GM18951 (cell line): ENCODE measurements around the gene ZCCHC17.

Source experiments
- POLR2A ChIP-seq: IDR thresholded peaks from 4 replicates; pipeline ENCODE4 v1.6.1; 2011; ENCODE audit warnings: mild to moderate bottlenecking; ENCODE audit not compliant: insufficient read length, insufficient read depth; ENCODE audit errors: extremely low read depth
- in situ Hi-C: fragments of 300-500 bp; cut with MboI; formaldehyde crosslinking; loops from one replicate; pipeline ENCODE4 v1.12.0; 2022; ENCODE audit warnings: low sequenced_read_pairs, mixed read lengths, inconsistent platforms; ENCODE audit not compliant: unreplicated experiment

ZCCHC17 gene

DNA sequence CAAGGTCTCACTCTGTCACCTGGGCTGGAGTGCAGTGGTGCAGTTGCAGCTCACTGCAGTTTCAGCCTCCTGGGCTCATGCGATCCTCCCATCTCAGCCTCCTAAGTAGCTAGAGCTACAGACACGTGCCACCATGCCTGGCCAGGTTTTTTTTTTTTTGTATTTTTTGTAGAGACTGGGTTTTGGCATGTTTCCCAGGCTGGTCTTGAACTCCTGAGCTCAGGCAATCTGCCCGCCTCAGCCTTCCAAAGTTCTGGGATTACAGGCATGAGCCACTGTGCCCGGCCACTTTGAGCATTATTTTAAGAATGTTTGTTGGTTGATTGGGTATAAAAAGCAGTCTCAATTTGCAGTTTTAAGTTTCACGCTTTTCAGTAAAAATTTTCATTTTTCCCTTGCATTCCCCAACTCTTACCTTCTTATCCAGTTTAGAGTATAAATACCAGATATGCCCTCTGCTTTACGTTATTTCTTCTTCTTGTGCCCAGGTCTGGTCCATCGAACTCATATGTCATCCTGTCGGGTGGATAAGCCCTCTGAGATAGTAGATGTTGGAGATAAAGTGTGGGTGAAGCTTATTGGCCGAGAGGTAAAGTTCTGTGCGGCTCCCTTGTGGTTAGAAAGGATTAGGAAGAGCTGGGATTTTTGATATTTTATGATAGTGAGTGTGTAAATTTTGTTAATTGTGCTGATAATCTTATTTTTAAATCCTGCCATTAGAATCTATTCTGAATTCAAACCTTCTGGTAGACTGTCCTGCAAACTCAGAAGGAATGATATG is 40.0 kb downstream of the ZCCHC17 start:
- TF ChIP-seq POLR2A: no peak
- in situ Hi-C loops: no loop called here

DNA sequence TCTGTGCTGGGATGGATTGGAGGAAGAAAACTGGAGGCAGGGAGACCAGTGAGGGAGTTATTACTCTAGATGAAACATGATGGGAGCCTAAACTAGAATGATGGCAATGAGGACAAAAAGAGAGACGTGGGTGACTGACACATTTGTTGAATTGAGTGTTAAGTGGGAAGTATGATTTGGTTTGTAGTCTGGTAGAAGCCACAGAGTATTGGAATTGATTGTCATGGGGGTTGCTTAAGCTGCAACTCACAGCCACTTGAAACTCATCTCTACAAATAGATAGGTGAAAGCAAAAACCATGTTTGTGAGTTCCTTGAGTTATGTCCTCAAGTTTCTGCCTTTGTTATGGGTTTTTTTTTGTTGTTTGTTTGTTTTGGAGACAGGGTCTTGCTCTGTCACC is 47.7 kb downstream of the ZCCHC17 start:
- in situ Hi-C loops: no loop called here

DNA sequence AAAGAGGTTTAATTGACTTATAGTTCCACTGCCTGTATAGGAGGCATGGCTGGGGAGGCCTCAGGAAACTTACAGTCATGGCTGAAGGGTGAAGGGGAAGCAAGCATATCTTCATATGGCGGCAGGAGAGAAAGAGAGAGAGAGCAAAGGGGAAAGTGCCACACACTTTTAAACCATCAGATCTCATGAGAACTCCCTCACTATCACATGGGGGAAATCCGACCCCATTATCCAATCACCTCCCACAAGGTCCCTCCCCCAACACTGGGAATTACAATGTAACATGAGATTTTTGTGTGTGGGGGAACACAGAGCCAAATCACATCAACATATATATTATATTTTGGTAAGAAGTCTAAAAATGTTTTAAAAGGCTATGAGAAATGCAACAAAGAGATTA is 48.8 kb downstream of the ZCCHC17 start:
- no peak for TF ChIP-seq POLR2A
- in situ Hi-C loops: no loop called here

More for the DNA sequence above, 47.7 kb downstream of the ZCCHC17 start:
- TF ChIP-seq POLR2A: no peak

DNA sequence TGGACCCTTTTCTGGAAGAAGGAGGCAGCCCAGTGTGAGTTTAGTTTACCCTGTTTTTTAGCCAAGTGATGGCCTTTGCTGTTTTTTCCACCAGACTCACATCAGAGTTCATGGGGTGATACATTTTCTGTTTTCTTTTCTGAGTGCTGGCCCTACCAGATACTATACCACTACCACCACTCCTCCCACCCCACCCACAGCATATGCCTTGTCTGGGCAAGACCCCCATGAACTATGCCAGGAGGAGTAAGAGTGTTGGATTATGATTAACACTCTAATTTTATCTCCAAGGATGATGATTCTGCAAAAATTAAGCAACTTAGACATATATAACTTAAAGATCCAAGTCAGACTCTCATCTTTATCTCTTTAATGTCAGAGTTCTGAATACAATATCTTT is 50.0 kb downstream of the ZCCHC17 start:
- in situ Hi-C loops: no loop called here
- no peak for TF ChIP-seq POLR2A

DNA sequence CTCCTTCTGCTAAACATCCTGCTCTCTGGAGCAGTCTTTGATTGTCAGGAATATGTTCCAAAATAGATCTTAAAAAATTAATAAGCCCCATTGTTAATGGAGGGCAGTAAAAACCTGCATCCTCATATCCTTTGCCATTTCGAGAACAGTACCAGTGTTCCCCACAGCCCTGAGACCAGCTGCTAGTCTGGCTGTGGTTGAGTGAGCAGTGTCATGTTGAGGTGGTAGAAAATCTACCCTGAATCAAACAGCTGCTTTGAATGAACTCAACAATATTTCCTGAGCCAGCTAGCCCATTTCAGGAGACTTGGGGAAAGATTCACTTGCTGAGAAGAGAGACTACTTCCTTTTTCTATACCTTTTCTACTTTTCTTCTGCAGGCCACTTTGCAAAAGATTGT is 51.6 kb downstream of the ZCCHC17 start:
- no peak for TF ChIP-seq POLR2A
- in situ Hi-C loops: no loop called here

DNA sequence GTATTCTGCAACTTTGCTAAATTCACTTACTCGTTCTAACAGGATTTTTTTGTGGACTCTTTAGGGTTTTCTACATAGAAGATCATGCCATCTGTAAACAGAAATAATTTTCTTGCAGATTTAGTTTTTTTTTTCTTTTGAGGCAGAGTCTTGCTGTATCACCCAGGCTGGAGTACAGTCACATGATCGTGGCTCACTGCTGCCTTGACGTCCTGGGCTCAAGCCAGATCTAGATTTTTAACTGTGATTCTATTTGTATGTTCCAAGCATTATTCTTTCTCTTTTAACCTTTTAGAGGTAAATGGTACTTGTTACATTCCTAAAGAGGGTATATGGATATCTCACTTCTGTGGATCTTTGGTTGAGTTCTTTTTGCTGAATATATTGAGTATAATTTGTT is 57.5 kb downstream of the ZCCHC17 start:
- no peak for TF ChIP-seq POLR2A
- in situ Hi-C loops: no loop called here

DNA sequence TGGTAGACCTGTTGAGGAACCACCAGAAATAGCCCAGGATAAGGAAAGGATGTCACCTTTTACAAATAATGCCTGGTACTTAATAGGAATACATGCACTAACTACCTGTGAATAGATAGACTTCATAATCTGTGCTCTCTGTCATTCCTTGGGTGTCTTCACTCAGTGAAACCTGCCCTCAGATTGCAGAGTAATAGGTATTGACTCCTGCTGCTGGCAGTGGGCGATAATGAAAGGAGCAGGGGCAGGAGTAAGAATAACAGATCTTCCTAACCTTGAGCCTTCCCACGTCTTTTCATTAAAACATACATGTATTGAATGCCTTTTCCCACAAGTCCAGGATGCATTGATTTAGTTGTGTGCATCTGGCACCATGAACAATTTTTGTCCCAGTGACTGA is 59.6 kb downstream of the ZCCHC17 start:
- in situ Hi-C loops: no loop called here
- no peak for TF ChIP-seq POLR2A

DNA sequence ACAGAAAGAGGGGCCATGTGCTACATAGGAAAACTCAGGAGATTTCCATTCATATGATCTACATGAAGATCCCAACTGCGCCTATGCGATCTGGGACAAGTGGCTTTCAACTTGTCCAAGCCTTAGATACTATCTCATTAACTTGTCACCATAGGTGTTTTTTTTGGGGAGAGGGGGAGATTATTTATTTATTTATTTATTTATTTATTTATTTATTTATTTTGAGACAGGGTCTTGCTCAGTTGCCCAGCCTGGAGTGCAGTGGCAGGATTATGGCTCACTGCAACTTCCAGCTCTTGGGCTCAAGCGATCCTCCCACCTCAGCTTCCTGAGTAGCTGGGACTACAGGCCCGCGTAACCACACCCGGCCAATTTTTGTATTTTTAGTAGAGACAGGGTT is 64.8 kb downstream of the ZCCHC17 start:
- TF ChIP-seq POLR2A: no peak
- in situ Hi-C loops: no loop called here

DNA sequence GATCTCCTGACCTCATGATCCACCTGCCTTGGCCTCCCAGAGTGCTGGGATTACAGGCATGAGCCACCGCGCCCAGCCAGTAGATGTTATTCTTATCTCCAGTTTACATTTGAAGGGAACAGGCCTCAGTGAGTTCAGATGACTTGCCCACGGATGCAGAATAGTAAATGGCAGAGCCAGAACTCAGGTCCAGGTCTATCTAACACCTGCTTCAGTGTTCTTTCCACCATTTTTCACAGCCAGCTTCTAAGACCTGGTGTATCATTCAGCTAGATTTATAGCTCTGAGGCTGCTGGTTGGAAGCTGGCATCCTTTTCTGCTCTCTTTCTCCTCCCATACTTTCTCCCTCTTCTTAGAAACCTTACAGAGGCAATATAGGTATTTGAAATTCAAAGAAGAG is 65.2 kb downstream of the ZCCHC17 start:
- in situ Hi-C loops: no loop called here
- TF ChIP-seq POLR2A: no peak

DNA sequence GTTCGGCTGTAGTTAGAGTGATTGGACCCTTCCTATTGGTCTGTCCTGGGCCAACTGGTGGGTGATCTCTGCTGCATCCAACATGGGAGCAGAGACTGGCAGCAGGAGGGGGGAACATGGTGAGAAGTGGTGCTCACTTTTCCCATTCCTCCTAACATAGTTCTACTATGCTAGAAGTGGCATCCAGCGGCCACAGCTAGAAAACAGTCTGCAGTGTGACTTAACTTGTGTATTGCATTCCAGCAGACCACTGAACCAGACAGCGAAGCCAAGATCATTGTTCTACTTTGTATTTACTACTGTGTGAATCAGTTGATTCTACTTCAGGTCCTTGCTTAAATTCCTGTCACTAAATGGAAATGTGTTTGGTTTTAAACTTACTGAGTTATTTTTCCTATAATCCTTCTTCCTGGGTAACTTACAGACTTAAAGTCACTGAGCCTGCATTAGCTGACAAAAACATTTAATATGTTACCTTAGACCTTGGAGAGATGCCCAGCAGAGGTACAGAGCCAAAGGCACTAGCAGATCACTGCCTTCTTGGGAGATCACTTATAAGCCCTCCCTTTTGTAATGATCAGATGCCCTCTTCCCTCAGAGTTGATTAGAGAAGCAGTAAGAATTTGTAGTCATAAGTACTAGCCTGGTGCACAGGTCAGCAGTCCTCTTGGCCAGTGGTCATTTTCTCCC is 67.9 kb downstream of the ZCCHC17 start:
- TF ChIP-seq POLR2A: no peak
- in situ Hi-C loops: no loop called here

DNA sequence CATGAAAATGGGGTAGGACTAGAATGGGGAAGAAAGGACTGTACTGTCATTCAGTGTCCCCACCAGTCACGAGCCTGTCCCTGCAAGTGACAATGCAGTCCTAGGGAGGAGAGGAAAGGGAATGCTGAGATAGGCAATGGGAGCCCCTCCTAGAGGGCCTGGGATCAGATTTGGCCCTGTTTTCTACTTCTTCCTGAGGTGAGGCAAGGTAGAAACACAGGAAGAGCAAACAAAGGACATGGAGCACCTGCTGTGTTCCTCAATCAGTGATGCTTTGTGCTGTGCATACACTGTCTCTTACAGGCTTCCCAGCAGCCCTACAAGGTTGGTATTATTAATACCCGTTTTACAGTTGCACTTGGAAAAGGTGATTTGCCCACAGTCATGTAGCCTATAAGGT is 70.0 kb downstream of the ZCCHC17 start:
- no peak for TF ChIP-seq POLR2A
- in situ Hi-C loops: no loop called here

DNA sequence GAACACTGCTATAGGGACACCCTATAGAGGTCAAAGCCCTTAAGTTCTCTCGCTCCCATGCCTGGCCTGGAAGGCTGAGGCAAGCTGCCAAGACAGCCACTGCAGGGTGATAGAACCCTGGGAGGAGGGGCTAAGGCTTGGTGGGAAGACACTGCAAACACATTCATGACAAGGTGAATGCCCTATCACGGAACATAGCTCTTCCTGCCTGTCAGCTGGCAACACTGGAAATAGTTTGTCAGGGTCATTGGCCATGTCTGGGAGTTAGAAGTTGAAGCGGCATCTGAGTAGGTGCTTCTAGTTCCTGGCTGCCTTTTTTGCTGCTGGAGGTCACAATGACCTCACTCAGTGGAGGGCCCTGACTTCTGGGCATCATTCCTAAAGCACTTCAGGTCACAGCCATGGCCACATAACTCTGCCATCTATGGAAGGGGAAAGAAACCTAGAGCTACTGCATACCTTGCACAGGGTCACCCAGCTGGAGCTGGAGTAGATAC is 71.8 kb downstream of the ZCCHC17 start:
- TF ChIP-seq POLR2A: no peak
- in situ Hi-C loops: no loop called here

DNA sequence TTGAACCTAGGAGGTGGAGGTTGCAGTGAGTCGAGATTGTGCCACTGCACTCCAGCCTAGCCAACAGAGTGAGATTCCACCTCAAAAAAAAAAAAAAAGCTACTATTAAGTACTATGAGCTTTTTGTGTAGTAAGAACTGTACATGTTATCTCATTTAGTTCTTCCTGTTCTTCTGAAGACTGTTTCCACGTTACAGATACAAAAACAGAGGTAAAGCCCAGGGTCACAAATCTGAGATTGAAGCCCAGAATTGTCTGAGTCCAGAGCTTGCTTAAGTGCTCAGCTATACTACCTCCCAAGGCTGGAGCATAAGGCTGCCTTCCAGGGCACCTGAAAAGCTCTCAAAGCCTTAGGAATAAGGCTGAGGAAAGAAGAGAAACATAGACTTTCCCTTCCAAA is 73.2 kb downstream of the ZCCHC17 start:
- in situ Hi-C loops: no loop called here
- no peak for TF ChIP-seq POLR2A

DNA sequence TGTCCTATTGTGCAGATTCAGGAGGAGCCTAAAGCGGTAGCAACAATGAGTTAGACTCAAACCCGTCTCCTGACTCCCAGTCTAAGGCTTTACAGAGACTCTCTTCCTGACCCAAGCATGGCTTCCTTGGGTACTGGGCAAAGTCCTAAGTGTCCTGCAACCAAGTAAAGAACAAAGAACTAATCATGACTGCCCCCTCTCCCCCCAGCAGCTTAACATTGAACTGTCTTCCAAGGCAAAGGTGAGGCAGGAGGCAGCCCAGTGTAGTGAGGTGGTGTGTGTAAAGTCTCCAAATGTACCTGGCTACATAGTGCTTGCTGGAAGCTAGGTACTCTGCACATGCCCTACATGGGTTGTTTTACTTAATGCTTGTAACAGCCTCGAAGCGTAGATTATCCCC is 73.7 kb downstream of the ZCCHC17 start:
- in situ Hi-C loops: no loop called here
- no peak for TF ChIP-seq POLR2A
